H1 (cell line): ENCODE measurements around the gene DYSF. TPM values are rescaled to one million over a fixed set of nuclear protein-coding genes. Genes with fewer than 3 reads are reported as not detected.

Experiments
- CTCF ChIA-PET: fragments of 300-600 bp; sonication (Branson Sonifier 250); formaldehyde crosslinking; loops from one replicate; lab custom pipeline; 2021; ENCODE audit not compliant: partially characterized antibody; lab: Charles Lee
- POLR2A ChIA-PET: fragments of 300-600 bp; sonication (Branson Sonifier 250); formaldehyde crosslinking; loops from one replicate; lab custom pipeline; 2021; ENCODE audit warnings: inconsistent platforms; ENCODE audit not compliant: partially characterized antibody; lab: Charles Lee
- DNase-seq, 2 experiments: peaks; one replicate each; pipeline versions ENCODE4 v3.0.0 to v3.0.0-alpha.2; 2010 to 2022; ENCODE audit warnings: low spot score in 2 of 2, low read depth in 1 of 2, mixed read lengths in 1 of 2
- FAIRE-seq: peaks from 2 replicates; lab custom pipeline; 2011; peaks lifted over from hg19 to GRCh38; lab: Jason Lieb, UNC
- H2AFZ ChIP-seq: 2 replicates; pipeline ENCODE4 v1.8.1; 2012; ENCODE audit warnings: low read length, inconsistent platforms
- H2AK5ac ChIP-seq: 2 replicates; pipeline ENCODE4 v1.6.1; 2013; ENCODE audit warnings: low read depth, low read length
- H2BK120ac ChIP-seq: replicated peaks from 2 replicates; pipeline ENCODE3; 2013; ENCODE audit warnings: low read depth, low read length, inconsistent platforms
- H2BK12ac ChIP-seq: 2 replicates; pipeline ENCODE4 v1.6.1; 2013; ENCODE audit warnings: low read depth, low read length
- H2BK15ac ChIP-seq: 2 replicates; pipeline ENCODE4 v1.6.1; 2013; ENCODE audit warnings: low read length
- H2BK20ac ChIP-seq: 2 replicates; pipeline ENCODE4 v1.6.1; 2013; ENCODE audit warnings: low read length
- H2BK5ac ChIP-seq: 2 replicates; pipeline ENCODE4 v1.6.1; 2013; ENCODE audit warnings: low read depth, low read length
- H3K14ac ChIP-seq: 2 replicates; pipeline ENCODE4 v1.6.1; 2013; ENCODE audit warnings: inconsistent platforms; ENCODE audit not compliant: insufficient read length
- H3K18ac ChIP-seq: 2 replicates; pipeline ENCODE4 v1.6.1; 2013; ENCODE audit warnings: low read length; ENCODE audit errors: extremely low read depth
- H3K23ac ChIP-seq: 2 replicates; pipeline ENCODE4 v1.6.1; 2013; ENCODE audit warnings: inconsistent platforms; ENCODE audit not compliant: insufficient read length
- H3K23me2 ChIP-seq: 2 replicates; pipeline ENCODE4 v1.6.1; 2013; ENCODE audit warnings: low read depth, low read length
- H3K27ac ChIP-seq: 2 replicates; pipeline ENCODE4 v1.6.1; 2011; ENCODE audit warnings: low read depth, low read length, inconsistent platforms
- H3K27me3 ChIP-seq, 4 experiments: replicated peaks in 1 of 4; 1 replicate in 1 of 4; 2 replicates in 3 of 4; pipeline versions ENCODE4 v1.6.1 to v1.8.1; 2011 to 2013; ENCODE audit warnings: low read length in 3 of 4, mild to moderate bottlenecking in 3 of 4, inconsistent platforms in 2 of 4, mixed read lengths in 2 of 4, moderate library complexity in 1 of 4; ENCODE audit not compliant: control insufficient read depth in 3 of 4, insufficient read depth in 3 of 4; ENCODE audit errors: extremely low read depth in 1 of 4
- H3K36me3 ChIP-seq, 4 experiments: 2 replicates each; pipeline versions ENCODE4 v1.6.1 to v1.8.1; 2011 to 2013; ENCODE audit warnings: mild to moderate bottlenecking in 4 of 4, low read length in 3 of 4, moderate library complexity in 2 of 4, control low read depth in 1 of 4, inconsistent platforms in 1 of 4; ENCODE audit not compliant: insufficient read depth in 4 of 4, control insufficient read depth in 2 of 4
- H3K4ac ChIP-seq: replicated peaks from 2 replicates; pipeline ENCODE3; 2013; ENCODE audit warnings: low read length, low read depth, mixed read lengths, inconsistent platforms; ENCODE audit not compliant: insufficient read length
- H3K4me1 ChIP-seq, 4 experiments: replicated peaks in 1 of 4; 1 replicate in 1 of 4; 2 replicates in 3 of 4; pipeline versions ENCODE4 v1.6.1 to v1.8.1; 2011 to 2013; ENCODE audit warnings: low read length in 3 of 4, inconsistent platforms in 2 of 4, mixed read lengths in 1 of 4; ENCODE audit not compliant: insufficient read depth in 4 of 4, control insufficient read depth in 3 of 4
- H3K4me2 ChIP-seq, 2 experiments: 2 replicates each; pipeline versions ENCODE4 v1.6.1 to v1.8.1; 2011 to 2013; ENCODE audit warnings: low read depth in 2 of 2, low read length in 2 of 2, control low read depth in 1 of 2, inconsistent platforms in 1 of 2, mild to moderate bottlenecking in 1 of 2; ENCODE audit not compliant: insufficient read depth in 1 of 2
- H3K4me3 ChIP-seq, 4 experiments: fragments of 200-600, 300-600 bp in 1 of 4; sonication (generic), shearing (Covaris generic), sonication (Bioruptor Twin) in 1 of 4; 2 replicates each; pipeline versions ENCODE4 v1.5.1 to v1.8.1; 2011 to 2016; ENCODE audit warnings: low read length in 4 of 4, low read depth in 3 of 4, control low read depth in 2 of 4, inconsistent platforms in 2 of 4, mild to moderate bottlenecking in 2 of 4, mixed read lengths in 1 of 4, moderate library complexity in 1 of 4; ENCODE audit not compliant: insufficient read depth in 2 of 4; ENCODE audit errors: extremely low read depth in 1 of 4
- H3K56ac ChIP-seq: replicated peaks from 2 replicates; pipeline ENCODE3; 2013; ENCODE audit warnings: low read depth, mild to moderate bottlenecking, mixed read lengths, low read length, inconsistent platforms; ENCODE audit not compliant: insufficient read length
- H3K79me1 ChIP-seq: 2 replicates; pipeline ENCODE4 v1.6.1; 2013; ENCODE audit warnings: low read depth, low read length, control low read depth
- H3K79me2 ChIP-seq, 2 experiments: 2 replicates each; pipeline versions ENCODE4 v1.6.1 to v1.8.1; 2012 to 2013; ENCODE audit warnings: low read length in 2 of 2, mild to moderate bottlenecking in 2 of 2, inconsistent platforms in 1 of 2; ENCODE audit not compliant: insufficient read depth in 2 of 2, control insufficient read depth in 1 of 2
- H3K9ac ChIP-seq, 4 experiments: replicated peaks in 1 of 4; 1 replicate in 1 of 4; 2 replicates in 3 of 4; pipeline versions ENCODE4 v1.6.1 to v1.8.1; 2011 to 2013; ENCODE audit warnings: low read depth in 3 of 4, low read length in 3 of 4, control low read depth in 2 of 4, mild to moderate bottlenecking in 2 of 4, moderate library complexity in 2 of 4, inconsistent platforms in 1 of 4; ENCODE audit errors: extremely low read depth in 1 of 4
- H3K9me3 ChIP-seq, 2 experiments: 2 replicates each; pipeline versions ENCODE4 v1.6.1 to v1.8.1; 2012 to 2013; ENCODE audit warnings: mild to moderate bottlenecking in 2 of 2, moderate library complexity in 2 of 2, control low read depth in 1 of 2, inconsistent platforms in 1 of 2, low read depth in 1 of 2, low read length in 1 of 2, mixed read lengths in 1 of 2; ENCODE audit not compliant: insufficient read depth in 2 of 2
- H4K20me1 ChIP-seq, 2 experiments: replicated peaks in 1 of 2; 2 replicates each; pipeline versions ENCODE3 to v1.8.1; 2011 to 2013; ENCODE audit warnings: inconsistent platforms in 2 of 2, low read length in 2 of 2, mild to moderate bottlenecking in 1 of 2; ENCODE audit not compliant: insufficient read depth in 2 of 2, control insufficient read depth in 1 of 2
- H4K5ac ChIP-seq: 2 replicates; pipeline ENCODE4 v1.6.1; 2013; ENCODE audit warnings: low read length, low read depth, mixed read lengths, inconsistent platforms; ENCODE audit not compliant: insufficient read length
- H4K8ac ChIP-seq: 2 replicates; pipeline ENCODE4 v1.8.0; 2013; ENCODE audit warnings: mild to moderate bottlenecking, moderate library complexity, low read length, inconsistent platforms; ENCODE audit not compliant: insufficient read depth; ENCODE audit errors: extremely low read depth
- H4K91ac ChIP-seq: replicated peaks from 2 replicates; pipeline ENCODE3; 2013; ENCODE audit warnings: low read length, mixed read lengths, inconsistent platforms; ENCODE audit not compliant: insufficient read length
- CHD2 ChIP-seq: IDR thresholded peaks from 2 replicates; pipeline ENCODE4 v1.6.1; 2012; ENCODE audit warnings: low read length, improper control_type of control experiment
- CREB1 ChIP-seq: IDR thresholded peaks from 2 replicates; pipeline ENCODE4 v1.6.1; 2012; ENCODE audit warnings: inconsistent platforms
- CTCF ChIP-seq, 3 experiments: IDR thresholded peaks; 1 replicate in 2 of 3; 2 replicates in 1 of 3; pipeline versions ENCODE4 v1.5.1 to v1.6.1; 2011; ENCODE audit warnings: low read length in 3 of 3, mild to moderate bottlenecking in 3 of 3, inconsistent platforms in 2 of 3, low read depth in 1 of 3, moderate library complexity in 1 of 3; ENCODE audit not compliant: insufficient read depth in 1 of 3; ENCODE audit errors: control extremely low read depth in 1 of 3
- E2F6 ChIP-seq: IDR thresholded peaks from 2 replicates; pipeline ENCODE4 v1.6.1; 2012; ENCODE audit warnings: inconsistent platforms
- EGR1 ChIP-seq: IDR thresholded peaks from 2 replicates; pipeline ENCODE4 v1.6.1; 2011; ENCODE audit warnings: low read depth, low read length, borderline replicate concordance
- JUN ChIP-seq: IDR thresholded peaks from 2 replicates; pipeline ENCODE4 v1.6.1; 2011; ENCODE audit warnings: low read depth, mild to moderate bottlenecking, improper control_type of control experiment, low read length
- NRF1 ChIP-seq: IDR thresholded peaks from 2 replicates; pipeline ENCODE4 v1.6.1; 2011; ENCODE audit warnings: mild to moderate bottlenecking, low read depth, low read length, improper control_type of control experiment
- POLR2AphosphoS5 ChIP-seq: IDR thresholded peaks from 2 replicates; pipeline ENCODE4 v1.6.1; 2011; ENCODE audit warnings: low read depth, low read length
- RBBP5 ChIP-seq: IDR thresholded peaks from 2 replicates; pipeline ENCODE4 v1.7.1; 2012; ENCODE audit warnings: low read depth, mild to moderate bottlenecking, inconsistent platforms, low read length, moderate library complexity, borderline replicate concordance
- SP2 ChIP-seq: IDR thresholded peaks from 2 replicates; pipeline ENCODE4 v1.6.1; 2012; ENCODE audit warnings: mild to moderate bottlenecking, low read length, inconsistent platforms
- SUZ12 ChIP-seq: fragments of 200-600 bp; sonication (generic); IDR thresholded peaks from 2 replicates; pipeline ENCODE4 v1.6.1; 2012; ENCODE audit warnings: mild to moderate bottlenecking, inconsistent platforms, low read length, moderate library complexity, mixed read lengths
- WGBS, 2 experiments: shearing (Covaris generic) in 1 of 2; methylation state at CpG; one replicate each; pipeline versions ENCODE4 v1.1.6 to v1.1.7; 2013 to 2015; ENCODE audit warnings: low lambda C conversion rate in 2 of 2, mixed read lengths in 2 of 2, inconsistent platforms in 1 of 2, low coverage in 1 of 2, missing lambda C conversion rate in 1 of 2; ENCODE audit not compliant: insufficient replicate concordance in 2 of 2, insufficient coverage in 1 of 2, insufficient read length in 1 of 2; ENCODE audit errors: extremely low coverage in 1 of 2, missing lambda C conversion rate in 1 of 2; 5-methylcytosine and 5-hydroxymethylcytosine counted together
- polyA plus RNA-seq, 7 experiments: library from polyadenylated mRNA; depleted of rRNA in 3 of 7; stranded (reverse) in 5 of 7; unstranded in 2 of 7; fragments of >200 nt in 5 of 7; fragments of 200-250 nt in 2 of 7; gene quantifications; 1 replicate in 5 of 7; 2 replicates in 1 of 7; 4 replicates in 1 of 7; pipeline versions ENCODE4 v1.2.1 to v1.2.3, GENCODE V29; 2011 to 2013; ENCODE audit warnings: missing spikeins in 2 of 7, mixed read lengths in 2 of 7
- total RNA-seq: library from RNA; stranded (reverse); fragmentation: NEBNext Ultra II Directional; extraction: Animal tissue kit (Norgen Biotek cat#: 25700); gene quantifications from 2 replicates; pipeline ENCODE4 v1.2.1, GENCODE V29; 2021

Gene DYSF
- total and polyA plus RNA-seq, 2 of the 8 experiments (the other 6 are each of a cell fraction or from before 2014, with no cell fraction given), result 5.8 to 7.1 TPM

- Histone ChIP-seq H4K8ac (no peak overlapping the region), H3K23me2 (peaks cover 13% of the 10 kb centered on the region; the same call in 1 of the 2 replicates), H2BK5ac (no peak overlapping the region), H3K4me3 (no peak overlapping the region), H3K4me1 (no peaks in the 10 kb centered on the region), H2BK20ac (no peak overlapping the region), H3K79me1 (no peaks in the 10 kb centered on the region), H4K20me1 (peaks cover 0 to 4% of the 10 kb centered on the region in 2 experiments), H3K56ac (no peak overlapping the region), H3K36me3 (no peaks in the 10 kb centered on the region), H2BK12ac (no peak overlapping the region), H2AFZ (no peak overlapping the region), H3K18ac (no peak overlapping the region), H3K27ac (no peak overlapping the region), H3K4me2 (no peak overlapping the region), H2BK15ac (no peak overlapping the region), H3K27me3 (no peaks in the 10 kb centered on the region; a peak in 1 of 7 replicates), H3K14ac (no peak overlapping the region), H3K79me2 (no peaks in the 10 kb centered on the region), H2BK120ac (no peak overlapping the region), H4K91ac (no peak overlapping the region), H2AK5ac (no peak overlapping the region), H3K4ac (no peak overlapping the region), H3K23ac (no peak overlapping the region), H4K5ac (no peak overlapping the region), H3K9me3 (no peaks in the 10 kb centered on the region), H3K9ac (no peak overlapping the region)
- DNase-seq (peak in 1 of 2 experiments; percentile 33), FAIRE-seq (no peak)
- POLR2A ChIA-PET, result no interaction called here
- WGBS, 2 experiments, result 92% methylated on average over 5 of the region's 5 CpGs; no CpG with 5 or more reads in 1 of the 2 experiments
- CTCF ChIA-PET, result no interaction called here
- TF ChIP-seq EGR1, result no peak
- TF ChIP-seq CREB1, result no peak
- TF ChIP-seq SUZ12, result no peak
- TF ChIP-seq CTCF (IDR thresholded peaks at IDR 0.05; ENCODE audit: control extremely low read depth in 1 of 3, insufficient read depth in 1 of 3, low read depth in 1 of 3, low read length in 3 of 3), result no peak
- no peak for TF ChIP-seq SP2
- TF ChIP-seq NRF1, result no peak
- no peak for TF ChIP-seq JUN
- TF ChIP-seq POLR2AphosphoS5, result no peak
- TF ChIP-seq CHD2, result no peak
- no peak for TF ChIP-seq E2F6
- no peak for TF ChIP-seq RBBP5
Observed at GRCh38 chr2:71620851-71621251, 167.5 kb downstream of the DYSF start.
